ENCODE data around the gene FAM168B. TPM values are rescaled to one million over a fixed set of nuclear protein-coding genes. Genes with fewer than 3 reads are reported as not detected.

The FAM168B gene
- total RNA-seq, 4 donors from 2014 or later = 56.4 to 108 (median 86.9) TPM

- no peak overlapping the region for H3K4me3 ChIP-seq (ENCODE audit: low read depth, poor library complexity, severe bottlenecking)
- no peak for TF ChIP-seq CTCF (IDR thresholded peaks at IDR 0.05)
- no peak for TF ChIP-seq POLR2A (IDR thresholded peaks at IDR 0.05)
- peak in 1 of 2 donors; percentile 64 for DNase-seq (ENCODE audit: low spot score in 2 of 2)
- 68 to 91% methylated on average over 9 to 12 of the region's 12 CpGs for WGBS, 2 donors
- intact Hi-C loops (cut with DNase I; ENCODE audit: low total_unique reads) = no loop called here
Measured at GRCh38 chr2:131027566-131028528, 65.4 kb downstream of the FAM168B start.

GRCh38 chr2:131026919-131027318 lies 66.3 kb downstream of the FAM168B start:
- no peak for DNase-seq (ENCODE audit: low spot score in 2 of 2)
- intact Hi-C loops (cut with DNase I; ENCODE audit: low total_unique reads) = no loop called here
- TF ChIP-seq CTCF (IDR thresholded peaks at IDR 0.05) (no peak), POLR2A (IDR thresholded peaks at IDR 0.05) (no peak)
- H3K4me3 ChIP-seq (ENCODE audit: low read depth, poor library complexity, severe bottlenecking) = no peak overlapping the region
- 64 to 72% methylated on average over 5 of the region's 5 CpGs for WGBS, 2 donors

GRCh38 chr2:131023758-131024157 lies 69.5 kb downstream of the FAM168B start:
- WGBS, 2 donors = 82 to 89% methylated on average over 1 of the region's 1 CpG
- no peak for TF ChIP-seq POLR2A (IDR thresholded peaks at IDR 0.05)
- no peak for TF ChIP-seq CTCF (IDR thresholded peaks at IDR 0.05)
- intact Hi-C loops (cut with DNase I; ENCODE audit: low total_unique reads) = no loop called here
- no peak overlapping the region for H3K4me3 ChIP-seq (ENCODE audit: low read depth, poor library complexity, severe bottlenecking)
- no peak for DNase-seq (ENCODE audit: low spot score in 2 of 2)

GRCh38 chr2:131022731-131023130 lies 70.5 kb downstream of the FAM168B start:
- no peak for DNase-seq (ENCODE audit: low spot score in 2 of 2)
- no peak overlapping the region for H3K4me3 ChIP-seq (ENCODE audit: low read depth, poor library complexity, severe bottlenecking)
- WGBS, 2 donors = 76 to 86% methylated on average over 1 of the region's 1 CpG
- intact Hi-C loops (cut with DNase I; ENCODE audit: low total_unique reads) = no loop called here
- no peak for TF ChIP-seq POLR2A (IDR thresholded peaks at IDR 0.05)
- TF ChIP-seq CTCF (IDR thresholded peaks at IDR 0.05) = no peak

GRCh38 chr2:131016826-131017741 lies 76.2 kb downstream of the FAM168B start:
- H3K4me3 ChIP-seq (ENCODE audit: low read depth, poor library complexity, severe bottlenecking) = no peak overlapping the region
- intact Hi-C loops (cut with DNase I; ENCODE audit: low total_unique reads) = no loop called here
- 23 to 27% methylated on average over 8 of the region's 8 CpGs for WGBS, 2 donors
- TF ChIP-seq POLR2A (IDR thresholded peaks at IDR 0.05) = no peak
- TF ChIP-seq CTCF (IDR thresholded peaks at IDR 0.05) = no peak
- peak in 1 of 2 donors; percentile 80 for DNase-seq (ENCODE audit: low spot score in 2 of 2)
